SK-N-SH (cell line): ENCODE data around the gene RPL7A. TPM values are rescaled to one million over a fixed set of nuclear protein-coding genes. Genes with fewer than 3 reads are reported as not detected.

Experiments used
- CTCF ChIA-PET: fragments of 300-600, 350-600 bp; formaldehyde crosslinking; extraction: SDS; loops from one replicate; lab custom pipeline; 2021; lab: Yijun Ruan, JAX
- POLR2A ChIA-PET: fragments of 350-600 bp; sonication (Branson Sonifier 250); formaldehyde crosslinking; extraction: SDS; loops from one replicate; lab custom pipeline; 2020; ENCODE audit warnings: antibody characterized with exemption, inconsistent platforms; lab: Yijun Ruan, JAX
- DNase-seq: peaks from one replicate; pipeline ENCODE4 v3.0.0; 2012
- H2AFZ ChIP-seq: fragments of 200-600 bp; sonication (generic); 2 replicates; pipeline ENCODE4 v1.8.1; 2016; ENCODE audit warnings: antibody characterized with exemption, mild to moderate bottlenecking, low read depth
- H3F3A ChIP-seq: fragments of 200-600 bp; sonication (generic); replicated peaks from 2 replicates; pipeline ENCODE3; 2016; ENCODE audit warnings: antibody characterized with exemption, mild to moderate bottlenecking; ENCODE audit not compliant: insufficient read depth
- H3K27ac ChIP-seq, 2 experiments: fragments of 200-500 bp in 1 of 2; fragments of 200-600 bp in 1 of 2; sonication (Bioruptor generic) in 1 of 2; sonication (generic), shearing (Covaris generic) in 1 of 2; 2 replicates each; pipeline versions ENCODE4 v1.5.1 to v1.6.1; 2014 to 2016; ENCODE audit warnings: low read depth in 2 of 2, inconsistent platforms in 1 of 2, low read length in 1 of 2, mild to moderate bottlenecking in 1 of 2, mixed read lengths in 1 of 2
- H3K27me3 ChIP-seq: fragments of 200-600 bp; sonication (generic), shearing (Covaris generic); 2 replicates; pipeline ENCODE4 v1.6.1; 2016; ENCODE audit warnings: mixed run types; ENCODE audit not compliant: insufficient read depth
- H3K36me3 ChIP-seq, 2 experiments: fragments of 200-500 bp in 1 of 2; fragments of 200-600 bp in 1 of 2; sonication (Bioruptor generic) in 1 of 2; sonication (generic) in 1 of 2; replicated peaks in 1 of 2; 2 replicates each; pipeline versions ENCODE3 to v1.5.1; 2014 to 2016; ENCODE audit warnings: low read length in 1 of 2, mild to moderate bottlenecking in 1 of 2; ENCODE audit not compliant: insufficient read depth in 2 of 2, control insufficient read depth in 1 of 2
- H3K4me1 ChIP-seq, 2 experiments: fragments of 200-500 bp in 1 of 2; fragments of 200-600 bp in 1 of 2; sonication (Bioruptor generic) in 1 of 2; sonication (generic), shearing (Covaris generic) in 1 of 2; 2 replicates each; pipeline versions ENCODE4 v1.5.1 to v1.6.1; 2014 to 2016; ENCODE audit warnings: low read depth in 1 of 2, low read length in 1 of 2, mixed run types in 1 of 2; ENCODE audit not compliant: insufficient read depth in 2 of 2, control insufficient read depth in 1 of 2
- H3K4me2 ChIP-seq: fragments of 200-600 bp; sonication (generic), shearing (Covaris generic); 2 replicates; pipeline ENCODE4 v1.6.1; 2017; ENCODE audit warnings: mixed run types
- H3K4me3 ChIP-seq, 2 experiments: fragments of 200-500 bp in 1 of 2; fragments of 200-600 bp in 1 of 2; sonication (Bioruptor generic) in 1 of 2; sonication (generic), shearing (Covaris generic) in 1 of 2; 2 replicates each; pipeline versions ENCODE4 v1.5.1 to v1.8.1; 2014 to 2016; ENCODE audit warnings: low read depth in 2 of 2, inconsistent platforms in 1 of 2, low read length in 1 of 2, mild to moderate bottlenecking in 1 of 2, mixed read lengths in 1 of 2, moderate library complexity in 1 of 2
- H3K79me2 ChIP-seq: fragments of 200-600 bp; sonication (generic); 2 replicates; pipeline ENCODE4 v1.8.1; 2017; ENCODE audit warnings: mild to moderate bottlenecking; ENCODE audit not compliant: insufficient read depth
- H3K9ac ChIP-seq: fragments of 200-600 bp; sonication (generic); 2 replicates; pipeline ENCODE4 v1.6.1; 2017; ENCODE audit warnings: mixed run types
- H3K9me2 ChIP-seq: fragments of 200-600 bp; sonication (generic); 2 replicates; pipeline ENCODE4 v1.6.1; 2017; ENCODE audit warnings: mixed run types
- H3K9me3 ChIP-seq: fragments of 200-600 bp; sonication (generic); 2 replicates; pipeline ENCODE4 v1.6.1; 2017; ENCODE audit warnings: mixed run types, mild to moderate bottlenecking, moderate library complexity
- H4K20me1 ChIP-seq: fragments of 200-600 bp; sonication (generic); 2 replicates; pipeline ENCODE4 v1.6.1; 2017; ENCODE audit warnings: mild to moderate bottlenecking, mixed run types; ENCODE audit not compliant: insufficient read depth
- CHD2 ChIP-seq: fragments of 150-350 bp; IDR thresholded peaks from 2 replicates; pipeline ENCODE4 v1.6.1; 2018; ENCODE audit warnings: low read length; ENCODE audit not compliant: partially characterized antibody
- ELF1 ChIP-seq: IDR thresholded peaks from 2 replicates; pipeline ENCODE4 v1.4.0; 2012
- EZH2phosphoT487 ChIP-seq: fragments of 200-600 bp; sonication (generic); IDR thresholded peaks from 2 replicates; pipeline ENCODE4 v1.6.1; 2017; ENCODE audit warnings: low read depth, mixed run types, mild to moderate bottlenecking, antibody characterized with exemption, moderate library complexity, borderline replicate concordance
- FOSL2 ChIP-seq: IDR thresholded peaks from 2 replicates; pipeline ENCODE4 v1.4.0; 2012; ENCODE audit warnings: low read depth, mild to moderate bottlenecking, moderate library complexity, borderline replicate concordance
- FOXM1 ChIP-seq: IDR thresholded peaks from 2 replicates; pipeline ENCODE4 v1.4.0; 2012; ENCODE audit warnings: low read depth, mild to moderate bottlenecking
- GABPA ChIP-seq: IDR thresholded peaks from 2 replicates; pipeline ENCODE4 v1.4.0; 2012; ENCODE audit warnings: low read depth, mild to moderate bottlenecking
- GATA2 ChIP-seq: sonication (generic); formaldehyde crosslinking; IDR thresholded peaks from 2 replicates; pipeline ENCODE4 v1.5.0; 2020; ENCODE audit warnings: mild to moderate bottlenecking, missing genetic modification reagents
- JUND ChIP-seq: IDR thresholded peaks from 2 replicates; pipeline ENCODE4 v1.4.0; 2012
- MAX ChIP-seq: IDR thresholded peaks from 2 replicates; pipeline ENCODE4 v1.4.0; 2012; ENCODE audit warnings: low read depth
- MEF2A ChIP-seq: IDR thresholded peaks from 2 replicates; pipeline ENCODE4 v1.4.0; 2012; ENCODE audit warnings: low read depth, borderline replicate concordance
- NFIC ChIP-seq: IDR thresholded peaks from 2 replicates; pipeline ENCODE4 v1.4.0; 2012; ENCODE audit warnings: borderline replicate concordance
- NRF1 ChIP-seq: IDR thresholded peaks from 2 replicates; pipeline ENCODE4 v1.6.1; 2012; ENCODE audit warnings: low read depth, mild to moderate bottlenecking, low read length
- POLR2AphosphoS5 ChIP-seq: IDR thresholded peaks from 2 replicates; pipeline ENCODE4 v1.6.1; 2012; ENCODE audit warnings: low read depth, low read length
- RAD21 ChIP-seq: IDR thresholded peaks from 2 replicates; pipeline ENCODE4 v1.6.1; 2012; ENCODE audit warnings: mild to moderate bottlenecking, low read length
- REST ChIP-seq: IDR thresholded peaks from 2 replicates; pipeline ENCODE4 v1.6.1; 2012; ENCODE audit warnings: mild to moderate bottlenecking, low read depth, low read length, moderate library complexity
- RFX5 ChIP-seq: IDR thresholded peaks from 2 replicates; pipeline ENCODE4 v1.6.1; 2012; ENCODE audit warnings: mild to moderate bottlenecking, improper control_type of control experiment, low read length
- SIN3A ChIP-seq: IDR thresholded peaks from 2 replicates; pipeline ENCODE4 v1.6.1; 2012; ENCODE audit warnings: low read depth, mild to moderate bottlenecking, low read length, moderate library complexity, borderline replicate concordance
- SMC3 ChIP-seq: IDR thresholded peaks from 2 replicates; pipeline ENCODE4 v1.6.1; 2012; ENCODE audit warnings: low read depth, low read length, improper control_type of control experiment
- TEAD4 ChIP-seq: IDR thresholded peaks from 2 replicates; pipeline ENCODE4 v1.4.0; 2012; ENCODE audit warnings: mild to moderate bottlenecking, borderline replicate concordance; ENCODE audit not compliant: insufficient read depth
- USF1 ChIP-seq: IDR thresholded peaks from 2 replicates; pipeline ENCODE4 v1.4.0; 2012; ENCODE audit warnings: low read depth, borderline replicate concordance
- YY1 ChIP-seq: IDR thresholded peaks from 2 replicates; pipeline ENCODE4 v1.4.0; 2012; ENCODE audit warnings: low read depth, mild to moderate bottlenecking
- ZBTB33 ChIP-seq: IDR thresholded peaks from 2 replicates; pipeline ENCODE4 v1.4.0; 2012; ENCODE audit warnings: low read depth, borderline replicate concordance
- WGBS: methylation state at CpG from one replicate; pipeline ENCODE4 v1.1.6; 2017; ENCODE audit warnings: low lambda C conversion rate; 5-methylcytosine and 5-hydroxymethylcytosine counted together
- polyA plus RNA-seq, 3 experiments: library from polyadenylated mRNA; depleted of rRNA; stranded (reverse); fragments of >200 nt; gene quantifications; 2 replicates each; pipeline ENCODE4 v1.2.3, GENCODE V29; 2012

Gene RPL7A
- polyA plus RNA-seq, 1 of the 3 experiments (the other 2 are of a cell fraction) = 4,121 TPM

GRCh38 chr9:133306242-133307204 lies 41.5 kb upstream of the RPL7A start (continued):
- no peak for TF ChIP-seq ELF1
- no peak for TF ChIP-seq SMC3
- no peak for TF ChIP-seq TEAD4
- no peak for TF ChIP-seq GATA2
- no peak for TF ChIP-seq RFX5
- TF ChIP-seq MAX = no peak
- no peak for TF ChIP-seq FOSL2

- Histone ChIP-seq H3K9me2 (no peaks in the 10 kb centered on the region), H3K9ac (no peak overlapping the region), H3K36me3 (no peaks in the 10 kb centered on the region), H3K4me3 (no peak overlapping the region), H3F3A (no peaks in the 10 kb centered on the region), H2AFZ (no peak overlapping the region), H3K9me3 (no peaks in the 10 kb centered on the region), H3K27me3 (peaks cover 10% of the 10 kb centered on the region; the same call in 1 of the 2 replicates), H3K27ac (no peak overlapping the region), H3K79me2 (no peaks in the 10 kb centered on the region), H4K20me1 (no peaks in the 10 kb centered on the region), H3K4me1 (no peaks in the 10 kb centered on the region), H3K4me2 (no peak overlapping the region)
- WGBS = 52% methylated on average over 16 of the region's 16 CpGs
- ChIA-PET POLR2A (no interaction called here), CTCF (interaction anchor here (0.9 to 1.5 kb wide), 2 partner anchors 22 to 120 kb away, joined by 3 to 6 read pairs; no protein-coding TSS in a partner anchor)
- no peak for DNase-seq
- no peak for TF ChIP-seq YY1
- no peak for TF ChIP-seq MAX
- no peak for TF ChIP-seq RFX5
- no peak for TF ChIP-seq NFIC
- TF ChIP-seq SMC3 = no peak
- no peak for TF ChIP-seq ZBTB33
- TF ChIP-seq USF1 = no peak
- no peak for TF ChIP-seq CHD2
- TF ChIP-seq JUND = no peak
- TF ChIP-seq FOXM1 = no peak
- no peak for TF ChIP-seq SIN3A
- no peak for TF ChIP-seq REST
- TF ChIP-seq EZH2phosphoT487 = no peak
- TF ChIP-seq POLR2AphosphoS5 = no peak
- TF ChIP-seq MEF2A = no peak
- no peak for TF ChIP-seq RAD21
- TF ChIP-seq GABPA = no peak
- no peak for TF ChIP-seq NRF1
These were observed 40.7 kb upstream of the RPL7A start for GRCh38 chr9:133307301-133307700.
